Esophagus muscularis mucosa (tissue), 4 donors: ENCODE data around the gene TBC1D17.

Experiments used
- CTCF ChIP-seq, 3 experiments: fragments of 200-600 bp in 2 of 3; fragments of 450-650 bp in 1 of 3; sonication (generic) in 2 of 3; IDR thresholded peaks; one replicate each; pipeline ENCODE4 v1.5.1; 2017 to 2019; ENCODE audit warnings: antibody characterized with exemption in 3 of 3, mild to moderate bottlenecking in 2 of 3, moderate library complexity in 1 of 3
- EP300 ChIP-seq: sonication (generic); formaldehyde crosslinking; IDR thresholded peaks from one replicate; pipeline ENCODE4 v1.6.1; 2017; ENCODE audit warnings: antibody characterized with exemption
- POLR2A ChIP-seq: fragments of 450-650 bp; IDR thresholded peaks from one replicate; pipeline ENCODE4 v1.6.1; 2017; ENCODE audit warnings: antibody characterized with exemption, moderate library complexity, mild to moderate bottlenecking, low read depth

- TF ChIP-seq CTCF (IDR thresholded peaks at IDR 0.05) (no peak), POLR2A (no peak), EP300 (no peak)
Observed at GRCh38 chr19:49875177-49875576, 2.3 kb upstream of the TBC1D17 start.
